ENCODE data around the gene CXCL11. TPM values are rescaled to one million over a fixed set of nuclear protein-coding genes. Genes with fewer than 3 reads are reported as not detected.
"Not testable (repeated sequence)": the region's sequence is repeated elsewhere in the genome, so short reads cannot be mapped to it uniquely, and the experiment has no call there.

Gene CXCL11
- total RNA-seq, 1 donor from 2014 or later: not detected

- intact Hi-C loops (cut with micrococcal nuclease): no loop called here
- peaks cover 11% of the 10 kb centered on the region for H3K27me3 Mint-ChIP-seq (ENCODE audit: insufficient read depth)
- H3K27ac Mint-ChIP-seq: no peak overlapping the region
- no peaks in the 10 kb centered on the region for H3K36me3 Mint-ChIP-seq (ENCODE audit: low read depth)
- no peak for DNase-seq (ENCODE audit: low spot score)
- H3K9me3 Mint-ChIP-seq: no peaks in the 10 kb centered on the region
- H3K4me1 Mint-ChIP-seq (ENCODE audit: low read depth): no peaks in the 10 kb centered on the region
- no peak overlapping the region for H3K4me3 Mint-ChIP-seq
Observed at GRCh38 chr4:76010576-76010975, 25.3 kb downstream of the CXCL11 start.

GRCh38 chr4:76009311-76009710 is 26.6 kb downstream of the CXCL11 start:
- Mint-ChIP-seq H3K27ac (no peak overlapping the region), H3K9me3 (no peaks in the 10 kb centered on the region), H3K27me3 (ENCODE audit: insufficient read depth) (peaks cover 11% of the 10 kb centered on the region), H3K4me1 (ENCODE audit: low read depth) (no peaks in the 10 kb centered on the region), H3K36me3 (ENCODE audit: low read depth) (no peaks in the 10 kb centered on the region), H3K4me3 (no peak overlapping the region)
- intact Hi-C loops (cut with micrococcal nuclease): no loop called here
- no peak for DNase-seq (ENCODE audit: low spot score)

- Mint-ChIP-seq H3K4me3 (no peak within 1 kb of the TSS), H3K27me3 (ENCODE audit: insufficient read depth) (peaks cover 13% of the 10 kb centered on the region), H3K36me3 (ENCODE audit: low read depth) (no peaks in the 10 kb centered on the region), H3K9me3 (no peaks in the 10 kb centered on the region), H3K4me1 (ENCODE audit: low read depth) (peaks cover 16% of the 10 kb centered on the region), H3K27ac (no peak within 1 kb of the TSS)
- intact Hi-C loops (cut with micrococcal nuclease): no loop called here
- DNase-seq (ENCODE audit: low spot score): no peak
Observed at GRCh38 chr4:76007089-76007862, 28.6 kb downstream of the CXCL11 start, which contains the start of gene CXCL9. Gene CXCL9, minus strand, starts transcription at chr4:76007509. Its CDS starts 60 bp downstream, at chr4:76007449.

- DNase-seq (ENCODE audit: low spot score): no peak
- H3K4me3 Mint-ChIP-seq: no peak overlapping the region
- no peaks in the 10 kb centered on the region for H3K9me3 Mint-ChIP-seq
- intact Hi-C loops (cut with micrococcal nuclease): no loop called here
- no peaks in the 10 kb centered on the region for H3K36me3 Mint-ChIP-seq (ENCODE audit: low read depth)
- no peak overlapping the region for H3K27ac Mint-ChIP-seq
- peaks cover 13% of the 10 kb centered on the region for H3K27me3 Mint-ChIP-seq (ENCODE audit: insufficient read depth)
- peaks cover 22% of the 10 kb centered on the region for H3K4me1 Mint-ChIP-seq (ENCODE audit: low read depth)
Observed at GRCh38 chr4:76003620-76004019, 32.2 kb downstream of the CXCL11 start.

- Mint-ChIP-seq H3K27me3 (ENCODE audit: insufficient read depth) (peaks cover 10% of the 10 kb centered on the region), H3K27ac (no peak overlapping the region), H3K4me3 (no peak overlapping the region), H3K36me3 (ENCODE audit: low read depth) (no peaks in the 10 kb centered on the region), H3K4me1 (ENCODE audit: low read depth) (peaks cover 22% of the 10 kb centered on the region), H3K9me3 (no peaks in the 10 kb centered on the region)
- intact Hi-C loops (cut with micrococcal nuclease): no loop called here
- DNase-seq (ENCODE audit: low spot score): no peak
Observed at GRCh38 chr4:76003035-76003434, 32.8 kb downstream of the CXCL11 start.

- no peaks in the 10 kb centered on the region for H3K36me3 Mint-ChIP-seq (ENCODE audit: low read depth)
- H3K27me3 Mint-ChIP-seq (ENCODE audit: insufficient read depth): peaks cover 7% of the 10 kb centered on the region
- H3K27ac Mint-ChIP-seq: no peak overlapping the region
- no peak overlapping the region for H3K4me3 Mint-ChIP-seq
- DNase-seq (ENCODE audit: low spot score): no peak
- H3K9me3 Mint-ChIP-seq: no peaks in the 10 kb centered on the region
- peaks cover 22% of the 10 kb centered on the region for H3K4me1 Mint-ChIP-seq (ENCODE audit: low read depth)
- intact Hi-C loops (cut with micrococcal nuclease): no loop called here
Observed at GRCh38 chr4:76002176-76002575, 33.7 kb downstream of the CXCL11 start.

GRCh38 chr4:76001700-76002099 is 34.2 kb downstream of the CXCL11 start:
- intact Hi-C loops (cut with micrococcal nuclease): no loop called here
- H3K27me3 Mint-ChIP-seq (ENCODE audit: insufficient read depth): peaks cover 2% of the 10 kb centered on the region
- no peak overlapping the region for H3K27ac Mint-ChIP-seq

GRCh38 chr4:76000279-76000678 is 35.6 kb downstream of the CXCL11 start:
- no peaks in the 10 kb centered on the region for H3K9me3 Mint-ChIP-seq
- no peaks in the 10 kb centered on the region for H3K36me3 Mint-ChIP-seq (ENCODE audit: low read depth)
- H3K4me1 Mint-ChIP-seq (ENCODE audit: low read depth): peaks cover 22% of the 10 kb centered on the region
- H3K27ac Mint-ChIP-seq: no peak overlapping the region
- no peak for DNase-seq (ENCODE audit: low spot score)
- H3K27me3 Mint-ChIP-seq (ENCODE audit: insufficient read depth): peaks cover 2% of the 10 kb centered on the region
- intact Hi-C loops (cut with micrococcal nuclease): no loop called here
- no peak overlapping the region for H3K4me3 Mint-ChIP-seq

More at GRCh38 chr4:76001700-76002099, 34.2 kb downstream of the CXCL11 start:
- DNase-seq (ENCODE audit: low spot score): no peak
- Mint-ChIP-seq H3K36me3 (ENCODE audit: low read depth) (no peaks in the 10 kb centered on the region), H3K9me3 (no peaks in the 10 kb centered on the region), H3K4me3 (no peak overlapping the region), H3K4me1 (ENCODE audit: low read depth) (peaks cover 22% of the 10 kb centered on the region)

GRCh38 chr4:75998525-75999147 is 37.2 kb downstream of the CXCL11 start:
- intact Hi-C loops (cut with micrococcal nuclease): loop anchor here (5.0 to 10.0 kb wide), 3 partner anchors 306 to 1826 kb away; partner anchors contain the start of gene STBD1
- not testable (repeated sequence) for H3K27me3 Mint-ChIP-seq (ENCODE audit: insufficient read depth); H3K4me3 Mint-ChIP-seq; DNase-seq (ENCODE audit: low spot score); H3K9me3 Mint-ChIP-seq; H3K36me3 Mint-ChIP-seq (ENCODE audit: low read depth); H3K27ac Mint-ChIP-seq
- H3K4me1 Mint-ChIP-seq (ENCODE audit: low read depth): peaks cover 17% of the 10 kb centered on the region

GRCh38 chr4:75997946-75998345 is 37.9 kb downstream of the CXCL11 start:
- no peak overlapping the region for H3K4me3 Mint-ChIP-seq
- no peaks in the 10 kb centered on the region for H3K9me3 Mint-ChIP-seq
- H3K27me3 Mint-ChIP-seq (ENCODE audit: insufficient read depth): peaks cover 2% of the 10 kb centered on the region
- peaks cover 12% of the 10 kb centered on the region for H3K4me1 Mint-ChIP-seq (ENCODE audit: low read depth)
- intact Hi-C loops (cut with micrococcal nuclease): loop anchor here (5.0 to 10.0 kb wide), 3 partner anchors 307 to 1827 kb away; partner anchors contain the start of gene STBD1
- no peak for DNase-seq (ENCODE audit: low spot score)
- no peaks in the 10 kb centered on the region for H3K36me3 Mint-ChIP-seq (ENCODE audit: low read depth)
- H3K27ac Mint-ChIP-seq: no peak overlapping the region

- H3K9me3 Mint-ChIP-seq: no peaks in the 10 kb centered on the region
- no peak overlapping the region for H3K27ac Mint-ChIP-seq
- no peak for DNase-seq (ENCODE audit: low spot score)
- no peaks in the 10 kb centered on the region for H3K36me3 Mint-ChIP-seq (ENCODE audit: low read depth)
- H3K27me3 Mint-ChIP-seq (ENCODE audit: insufficient read depth): peaks cover 2% of the 10 kb centered on the region
- no peak overlapping the region for H3K4me3 Mint-ChIP-seq
- intact Hi-C loops (cut with micrococcal nuclease): loop anchor here (5.0 to 10.0 kb wide), 3 partner anchors 308 to 1828 kb away; partner anchors contain the start of gene STBD1
- peaks cover 4% of the 10 kb centered on the region for H3K4me1 Mint-ChIP-seq (ENCODE audit: low read depth)
Observed at GRCh38 chr4:75997081-75997480, 38.8 kb downstream of the CXCL11 start.

- H3K36me3 Mint-ChIP-seq (ENCODE audit: low read depth): no peaks in the 10 kb centered on the region
- intact Hi-C loops (cut with micrococcal nuclease): loop anchor here (1.0 to 10.0 kb wide), 5 partner anchors 17 to 1829 kb away; partner anchors contain the start of gene STBD1
- H3K4me3 Mint-ChIP-seq: no peak overlapping the region
- H3K27ac Mint-ChIP-seq: no peak overlapping the region
- H3K4me1 Mint-ChIP-seq (ENCODE audit: low read depth): no peaks in the 10 kb centered on the region
- no peak for DNase-seq (ENCODE audit: low spot score)
- H3K9me3 Mint-ChIP-seq: no peaks in the 10 kb centered on the region
- H3K27me3 Mint-ChIP-seq (ENCODE audit: insufficient read depth): peaks cover 2% of the 10 kb centered on the region
Observed at GRCh38 chr4:75995727-75996126, 40.1 kb downstream of the CXCL11 start.

GRCh38 chr4:75992462-75992861 is 43.4 kb downstream of the CXCL11 start:
- H3K36me3 Mint-ChIP-seq (ENCODE audit: low read depth): peaks cover 15% of the 10 kb centered on the region
- intact Hi-C loops (cut with micrococcal nuclease): loop anchor here (5.0 to 10.0 kb wide), 3 partner anchors 220 to 1832 kb away; partner anchors contain the start of genes SCARB2 and STBD1
- H3K4me3 Mint-ChIP-seq: no peak overlapping the region
- H3K4me1 Mint-ChIP-seq (ENCODE audit: low read depth): peaks cover 21% of the 10 kb centered on the region
- H3K9me3 Mint-ChIP-seq: no peaks in the 10 kb centered on the region
- no peak for DNase-seq (ENCODE audit: low spot score)
- no peak overlapping the region for H3K27ac Mint-ChIP-seq
- peaks cover 2% of the 10 kb centered on the region for H3K27me3 Mint-ChIP-seq (ENCODE audit: insufficient read depth)

Data from activated T-helper 1 cell treated with anti-CD3 and anti-CD28 coated beads, Interleukin-12 subunit alpha, Interleukin-12 subunit beta, Interleukin-2, Interleukin-4 antibody, amounts not matched to agents 30 ng/mL and 10 ng/mL and 1 ng/mL, durations not matched to agents 14 hours and 24 hours and 36 hours (primary cell).